Common myeloid progenitor, CD34-positive (primary cell): ENCODE data around the gene WASF2.
"Not testable (repeated sequence)": the region's sequence is repeated elsewhere in the genome, so short reads cannot be mapped to it uniquely, and the experiment has no call there.

Experiments used
- CTCF ChIA-PET: fragments of 350-600 bp; sonication (Branson Sonifier 250); formaldehyde crosslinking; loops from one replicate; lab custom pipeline; 2021; ENCODE audit warnings: antibody characterized with exemption; lab: Charles Lee
- POLR2A ChIA-PET: fragments of 350-600 bp; sonication (Branson Sonifier 250); formaldehyde crosslinking; loops from one replicate; lab custom pipeline; 2021; ENCODE audit warnings: antibody characterized with exemption; lab: Charles Lee
- DNase-seq, 3 donors: peaks; one replicate each; pipeline versions ENCODE4 v3.0.0 to v3.0.0-alpha.2; 2013
- H3K27ac ChIP-seq, 2 experiments: 1 replicate in 1 of 2; 2 replicates in 1 of 2; pipeline ENCODE4 v1.7.0; 2013; ENCODE audit warnings: inconsistent platforms in 2 of 2, low read length in 2 of 2, mild to moderate bottlenecking in 2 of 2, low read depth in 1 of 2, moderate library complexity in 1 of 2; ENCODE audit not compliant: severe bottlenecking in 2 of 2, insufficient read depth in 1 of 2, poor library complexity in 1 of 2
- H3K27me3 ChIP-seq, 5 experiments: replicated peaks in 2 of 5; 1 replicate in 3 of 5; 2 replicates in 2 of 5; pipeline versions ENCODE4 v1.6.1 to v1.7.0; 2013; ENCODE audit warnings: low read length in 4 of 5, mild to moderate bottlenecking in 2 of 5, moderate library complexity in 2 of 5, inconsistent platforms in 1 of 5; ENCODE audit not compliant: insufficient read depth in 5 of 5, control insufficient read depth in 4 of 5
- H3K36me3 ChIP-seq, 4 experiments: 1 replicate in 2 of 4; 2 replicates in 2 of 4; pipeline versions ENCODE4 v1.6.1 to v1.7.0; 2013; ENCODE audit warnings: low read length in 3 of 4, control low read depth in 1 of 4, mild to moderate bottlenecking in 1 of 4; ENCODE audit not compliant: control insufficient read depth in 4 of 4, insufficient read depth in 4 of 4
- H3K4me1 ChIP-seq, 4 experiments: 1 replicate in 3 of 4; 2 replicates in 1 of 4; pipeline versions ENCODE4 v1.6.1 to v1.7.1; 2013; ENCODE audit warnings: low read length in 3 of 4, mild to moderate bottlenecking in 3 of 4, control low read depth in 1 of 4, inconsistent platforms in 1 of 4, moderate library complexity in 1 of 4; ENCODE audit not compliant: control insufficient read depth in 4 of 4, insufficient read depth in 4 of 4; ENCODE audit errors: control extremely low read depth in 1 of 4
- H3K4me3 ChIP-seq, 7 experiments: 1 replicate in 4 of 7; 2 replicates in 3 of 7; pipeline versions ENCODE4 v1.5.1 to v1.7.0; 2013; ENCODE audit warnings: mild to moderate bottlenecking in 7 of 7, low read length in 6 of 7, moderate library complexity in 6 of 7, inconsistent platforms in 2 of 7, low read depth in 2 of 7, control low read depth in 1 of 7; ENCODE audit not compliant: insufficient read depth in 4 of 7, control insufficient read depth in 1 of 7; ENCODE audit errors: extremely low read depth in 1 of 7
- H3K9me3 ChIP-seq, 5 experiments: 1 replicate in 4 of 5; 2 replicates in 1 of 5; pipeline versions ENCODE4 v1.6.1 to v1.7.1; 2013; ENCODE audit warnings: low read length in 4 of 5, mild to moderate bottlenecking in 2 of 5, inconsistent platforms in 1 of 5, low read depth in 1 of 5, moderate library complexity in 1 of 5; ENCODE audit not compliant: control insufficient read depth in 4 of 5, insufficient read depth in 2 of 5; ENCODE audit errors: control extremely low read depth in 1 of 5
- WGBS: methylation state at CpG from one replicate; pipeline ENCODE4 v1.1.5; 2013; ENCODE audit not compliant: insufficient coverage; 5-methylcytosine and 5-hydroxymethylcytosine counted together

WASF2 gene

GRCh38 chr1:27436204-27437159 is 53.5 kb downstream of the WASF2 start:
- CTCF ChIA-PET = interaction anchor here (0.8 to 3.5 kb wide), 13 partner anchors 10 to 172 kb away, joined by 3 to 11 read pairs (median 5); no protein-coding TSS in a partner anchor
- H3K4me1 ChIP-seq = peaks cover 49 to 80% (median 69%) of the 10 kb centered on the region in 4 experiments
- DNase-seq = peak in 2 of 3 donors; percentile 55 to 72

DNA sequence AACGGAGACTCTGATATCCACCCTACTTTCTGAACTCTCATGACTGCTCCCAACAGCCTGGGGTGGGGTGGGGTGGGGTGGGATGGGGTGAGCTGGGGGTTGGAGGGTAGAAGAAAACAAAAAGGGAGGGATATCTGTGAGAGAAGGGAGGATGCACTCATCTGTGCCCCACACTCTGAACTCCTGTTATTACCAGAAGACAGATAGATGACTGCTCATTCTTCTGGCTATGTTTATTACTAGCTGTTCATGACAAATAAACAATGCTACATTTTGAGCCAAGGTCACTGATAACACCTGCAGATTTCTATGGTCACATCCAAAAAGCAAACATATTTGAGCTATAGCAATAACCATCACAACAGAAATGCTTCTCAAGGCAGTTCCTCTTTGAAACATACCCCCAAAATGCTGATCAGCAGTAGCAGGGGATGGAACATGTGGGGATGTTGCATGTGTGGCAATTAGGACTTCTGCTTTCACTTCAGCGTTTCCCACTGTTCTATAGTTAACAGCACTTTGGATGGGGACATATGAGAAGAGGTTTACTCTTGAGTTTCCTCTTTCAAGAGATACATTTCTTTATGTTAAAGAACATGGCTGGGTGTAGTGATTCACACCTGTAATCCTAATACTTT is 54.3 kb downstream of the WASF2 start:
- Histone ChIP-seq H3K36me3 (peaks cover 0 to 6% (median 2%) of the 10 kb centered on the region in 4 experiments), H3K9me3 (no peaks in the 10 kb centered on the region), H3K27me3 (no peaks in the 10 kb centered on the region), H3K4me3 (peak overlapping the region in 1 of 7 experiments; percentile 26), H3K4me1 (peaks cover 54 to 87% (median 77%) of the 10 kb centered on the region in 4 experiments), H3K27ac (peak overlapping the region in 1 of 2 experiments; percentile 56)
- DNase-seq = peak; percentile 76 to 95 (median 93)
- WGBS = no CpG with 5 or more reads among the region's 2 CpGs
- CTCF ChIA-PET = interaction anchor here (1.0 to 3.5 kb wide), 14 partner anchors 9 to 114 kb away, joined by 3 to 11 read pairs (median 5); partner anchors contain the start of gene WASF2
- POLR2A ChIA-PET = interaction anchor here (1.0 kb wide), 2 partner anchors 17 to 25 kb away, joined by 3 read pairs; no protein-coding TSS in a partner anchor

More at GRCh38 chr1:27436204-27437159, 53.5 kb downstream of the WASF2 start:
- peaks cover 0 to 6% (median 3%) of the 10 kb centered on the region in 4 experiments for H3K36me3 ChIP-seq
- no peaks in the 10 kb centered on the region for H3K27me3 ChIP-seq
- POLR2A ChIA-PET = interaction anchor here (1.0 kb wide), 2 partner anchors 18 to 26 kb away, joined by 3 read pairs; no protein-coding TSS in a partner anchor
- no peaks in the 10 kb centered on the region for H3K9me3 ChIP-seq
- 100% methylated on average over 1 of the region's 5 CpGs for WGBS
- peak overlapping the region in 1 of 2 experiments; percentile 56 for H3K27ac ChIP-seq
- peak overlapping the region in 2 of 7 experiments; percentile 10 to 26 for H3K4me3 ChIP-seq

DNA sequence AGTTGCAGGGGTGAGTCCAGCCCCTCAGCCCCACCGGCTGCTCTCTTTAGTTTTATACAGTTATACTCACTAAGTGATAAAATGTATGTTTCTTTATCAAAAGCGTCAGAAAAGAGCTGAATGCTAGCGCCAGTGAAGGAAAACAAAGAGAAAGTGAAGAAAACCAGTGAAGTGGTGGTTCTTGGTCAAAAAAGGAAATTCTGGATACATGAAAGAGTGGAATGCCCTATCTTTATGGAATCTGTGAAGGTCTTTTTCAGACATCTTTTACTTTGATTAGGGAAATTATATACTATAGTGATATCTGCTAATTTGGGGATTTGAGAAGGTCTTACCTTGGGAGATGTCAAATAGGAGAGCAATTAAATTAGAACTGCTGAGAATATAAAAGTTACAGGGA is 56.3 kb downstream of the WASF2 start:
- no peak for DNase-seq
- Histone ChIP-seq H3K4me3 (no peak overlapping the region), H3K36me3 (peaks cover 0 to 6% (median 0%) of the 10 kb centered on the region in 4 experiments), H3K27ac (peak overlapping the region in 1 of 2 experiments; percentile 79), H3K9me3 (no peaks in the 10 kb centered on the region), H3K27me3 (no peaks in the 10 kb centered on the region), H3K4me1 (peaks cover 63 to 97% (median 91%) of the 10 kb centered on the region in 4 experiments)
- WGBS = 90% methylated on average over 2 of the region's 3 CpGs
- POLR2A ChIA-PET = no interaction called here
- CTCF ChIA-PET = interaction anchor here (1.3 to 1.6 kb wide), 2 partner anchors 54 to 92 kb away, joined by 3 to 4 read pairs; no protein-coding TSS in a partner anchor

DNA sequence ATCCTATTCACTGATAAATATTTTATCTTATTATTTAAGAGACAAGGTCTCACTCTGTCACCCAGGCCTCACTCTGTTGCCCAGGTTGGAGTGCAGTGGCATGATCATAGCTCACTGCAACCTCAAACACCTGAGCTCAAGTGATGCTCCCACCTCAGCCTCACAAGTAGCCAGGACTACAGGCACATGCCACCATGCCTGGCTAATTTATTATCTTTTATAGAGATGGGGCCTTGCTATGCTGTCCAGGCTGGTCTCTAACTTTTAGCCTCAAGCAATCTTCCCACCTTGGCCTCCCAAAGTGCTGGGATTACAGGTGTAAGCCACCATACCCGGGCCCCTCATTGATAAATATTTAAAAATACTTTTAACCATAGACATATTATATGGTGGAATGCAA is 57.2 kb downstream of the WASF2 start:
- H3K36me3 ChIP-seq, DNase-seq, H3K4me3 ChIP-seq, POLR2A ChIA-PET, H3K27me3 ChIP-seq, H3K9me3 ChIP-seq: not testable (repeated sequence)
- CTCF ChIA-PET = interaction anchor here (0.7 to 1.3 kb wide), 2 partner anchors 8 to 11 kb away, joined by 3 read pairs; no protein-coding TSS in a partner anchor
- peak overlapping the region; percentile 13 to 79 for H3K27ac ChIP-seq
- WGBS = no CpG with 5 or more reads among the region's 1 CpG
- peaks cover 66 to 98% (median 92%) of the 10 kb centered on the region in 4 experiments for H3K4me1 ChIP-seq

- H3K36me3 ChIP-seq = peaks cover 0 to 12% (median 0%) of the 10 kb centered on the region in 4 experiments
- POLR2A ChIA-PET = no interaction called here
Measured at GRCh38 chr1:27431601-27431940, 58.4 kb downstream of the WASF2 start.

DNA sequence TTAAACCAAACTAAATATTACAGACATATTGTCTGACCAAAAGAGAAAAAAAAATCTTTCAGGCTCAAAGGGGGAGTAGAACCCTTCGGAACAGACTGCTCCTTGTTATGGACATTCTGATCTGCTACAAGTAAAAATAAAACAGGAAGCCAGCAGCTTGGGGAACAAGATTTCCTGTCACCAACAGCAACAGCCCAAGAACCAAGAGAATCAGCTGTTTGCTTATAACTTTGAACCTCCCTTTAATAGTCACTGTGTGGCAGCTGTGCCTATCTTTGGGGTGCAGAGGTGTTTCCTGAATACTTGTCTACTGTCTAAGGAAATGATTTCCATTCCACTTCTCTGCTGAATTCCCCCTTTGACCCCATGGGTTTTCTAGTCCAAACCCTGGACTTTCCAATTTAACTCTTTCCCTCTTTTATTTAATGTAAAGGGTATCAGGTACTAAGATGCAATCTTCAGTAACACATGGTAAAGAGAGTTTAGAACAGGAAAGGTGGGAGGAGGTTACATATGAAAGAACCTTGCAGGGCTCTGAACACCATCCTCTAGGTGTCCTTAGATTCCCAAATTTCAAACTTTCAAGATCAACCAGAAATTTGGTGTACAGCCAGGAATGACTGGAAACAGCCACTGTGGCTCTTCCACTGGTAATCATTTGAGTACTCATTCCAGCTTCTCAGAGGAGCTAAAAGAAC is 58.9 kb downstream of the WASF2 start:
- no CpG with 5 or more reads among the region's 1 CpG for WGBS
- DNase-seq = peak; percentile 36 to 87 (median 76)
- no peaks in the 10 kb centered on the region for H3K9me3 ChIP-seq
- ChIA-PET POLR2A (interaction anchor here (0.6 to 0.7 kb wide), 3 partner anchors 13 to 96 kb away, joined by 3 read pairs; no protein-coding TSS in a partner anchor), CTCF (interaction anchor here (1.0 to 9.8 kb wide), 10 partner anchors 8 to 138 kb away, joined by 3 to 119 read pairs (median 3); no protein-coding TSS in a partner anchor)
- H3K4me3 ChIP-seq = peak overlapping the region in 6 of 7 experiments; percentile 22 to 59 (median 32)
- peak overlapping the region; percentile 29 to 79 for H3K27ac ChIP-seq
- H3K36me3 ChIP-seq = peaks cover 0 to 16% (median 0%) of the 10 kb centered on the region in 4 experiments
- peaks cover 67 to 98% (median 97%) of the 10 kb centered on the region in 4 experiments for H3K4me1 ChIP-seq
- H3K27me3 ChIP-seq = no peaks in the 10 kb centered on the region

More at GRCh38 chr1:27431601-27431940, 58.4 kb downstream of the WASF2 start:
- H3K4me3 ChIP-seq = peak overlapping the region in 4 of 7 experiments; percentile 3 to 59 (median 41)
- H3K4me1 ChIP-seq = peaks cover 70 to 98% (median 97%) of the 10 kb centered on the region in 4 experiments
- CTCF ChIA-PET = interaction anchor here (1.0 to 9.8 kb wide), 4 partner anchors 16 to 129 kb away, joined by 3 to 119 read pairs (median 5); no protein-coding TSS in a partner anchor
- H3K9me3 ChIP-seq = no peaks in the 10 kb centered on the region
- no peaks in the 10 kb centered on the region for H3K27me3 ChIP-seq
- no CpG with 5 or more reads among the region's 2 CpGs for WGBS
- H3K27ac ChIP-seq = peak overlapping the region; percentile 29 to 79
- DNase-seq = peak in 2 of 3 donors; percentile 51 to 53
